ENCODE data around the gene TLE2.

DNA sequence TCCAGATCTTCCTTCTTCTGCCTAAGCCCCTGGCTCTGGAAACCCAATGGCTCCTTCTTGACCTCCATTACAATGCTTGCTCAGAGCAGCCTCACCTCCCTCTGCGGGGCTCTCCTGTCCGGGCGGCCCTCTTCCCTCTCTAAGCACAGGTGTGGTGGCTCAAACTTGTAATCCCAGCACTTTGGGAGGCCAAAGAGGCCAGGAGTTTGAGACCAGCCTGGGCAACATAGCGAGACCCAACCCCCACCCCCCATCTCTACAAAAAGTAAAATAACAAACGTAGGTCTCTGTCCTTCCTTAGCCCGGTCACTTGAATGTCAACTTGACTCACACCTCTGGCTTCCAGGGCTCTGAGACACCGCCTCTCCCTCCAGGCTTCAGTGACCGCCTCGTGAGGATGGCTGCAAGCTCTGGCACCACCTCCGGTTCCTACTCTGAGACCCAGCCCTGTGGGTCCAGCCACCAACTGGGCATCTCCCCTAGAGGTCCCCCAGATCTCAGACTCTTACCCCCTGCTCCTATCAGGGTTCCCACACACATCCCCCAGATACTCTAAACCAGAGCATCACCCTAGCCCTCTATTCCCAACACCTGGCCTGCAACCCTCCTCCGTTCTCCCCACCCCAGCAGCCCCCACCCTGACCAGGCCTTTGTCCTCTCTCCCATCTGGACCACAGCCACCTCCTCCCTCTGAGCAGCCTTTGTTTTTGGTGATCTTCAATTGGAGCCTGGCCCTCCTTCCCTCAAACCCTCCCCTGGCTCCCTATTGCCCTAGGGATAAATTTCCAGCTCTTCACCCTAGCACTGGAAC, 4.7 kb upstream of the TLE2 start:
- TF ChIP-seq, protein P1, sequence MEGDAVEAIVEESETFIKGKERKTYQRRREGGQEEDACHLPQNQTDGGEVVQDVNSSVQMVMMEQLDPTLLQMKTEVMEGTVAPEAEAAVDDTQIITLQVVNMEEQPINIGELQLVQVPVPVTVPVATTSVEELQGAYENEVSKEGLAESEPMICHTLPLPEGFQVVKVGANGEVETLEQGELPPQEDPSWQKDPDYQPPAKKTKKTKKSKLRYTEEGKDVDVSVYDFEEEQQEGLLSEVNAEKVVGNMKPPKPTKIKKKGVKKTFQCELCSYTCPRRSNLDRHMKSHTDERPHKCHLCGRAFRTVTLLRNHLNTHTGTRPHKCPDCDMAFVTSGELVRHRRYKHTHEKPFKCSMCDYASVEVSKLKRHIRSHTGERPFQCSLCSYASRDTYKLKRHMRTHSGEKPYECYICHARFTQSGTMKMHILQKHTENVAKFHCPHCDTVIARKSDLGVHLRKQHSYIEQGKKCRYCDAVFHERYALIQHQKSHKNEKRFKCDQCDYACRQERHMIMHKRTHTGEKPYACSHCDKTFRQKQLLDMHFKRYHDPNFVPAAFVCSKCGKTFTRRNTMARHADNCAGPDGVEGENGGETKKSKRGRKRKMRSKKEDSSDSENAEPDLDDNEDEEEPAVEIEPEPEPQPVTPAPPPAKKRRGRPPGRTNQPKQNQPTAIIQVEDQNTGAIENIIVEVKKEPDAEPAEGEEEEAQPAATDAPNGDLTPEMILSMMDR (IDR thresholded peaks at IDR 0.05), result no peak
- TF ChIP-seq POLR2A (IDR thresholded peaks at IDR 0.05), result no peak

Measured in testis (tissue), 2 donors.